Liver (tissue), 3 donors: ENCODE data around the gene CBX4.

Source experiments
- ATF3 ChIP-seq: IDR thresholded peaks from 2 replicates; pipeline ENCODE4 v1.6.1; 2016; ENCODE audit warnings: antibody characterized with exemption
- CTCF ChIP-seq: fragments of 150-350 bp; IDR thresholded peaks from 2 replicates; pipeline ENCODE4 v1.5.1; 2017; ENCODE audit warnings: improper control_type of control experiment, low read depth, low read length; ENCODE audit not compliant: missing input control
- MAX ChIP-seq: IDR thresholded peaks from 2 replicates; pipeline ENCODE4 v1.6.1; 2016; ENCODE audit warnings: antibody characterized with exemption
- donor health status: healthy.
- donor health status: healthy.

- TF ChIP-seq MAX = no peak
- no peak for TF ChIP-seq ATF3
- TF ChIP-seq CTCF = no peak
Measured at GRCh38 chr17:79803997-79804855, 35.0 kb downstream of the CBX4 start.
